GM06990 (cell line): ENCODE measurements around the gene FAM124A.

ENCODE experiments used
- DNase-seq: peaks from one replicate; pipeline ENCODE4 v3.0.0-alpha.2; 2011; ENCODE audit not compliant: insufficient read length; ENCODE audit errors: extremely low read depth
- H3K27me3 ChIP-seq: replicated peaks from 2 replicates; pipeline ENCODE4 v1.6.0; 2011; ENCODE audit warnings: low read length; ENCODE audit not compliant: control insufficient read depth, insufficient read depth
- H3K36me3 ChIP-seq: 2 replicates; pipeline ENCODE4 v1.5.1; 2011; ENCODE audit warnings: low read length; ENCODE audit not compliant: control insufficient read depth, insufficient read depth
- H3K4me3 ChIP-seq: replicated peaks from 2 replicates; pipeline ENCODE4 v1.5.1; 2011; ENCODE audit warnings: low read depth, mild to moderate bottlenecking, control low read depth, low read length
- TF ChIP-seq, protein P1 (sequence below): IDR thresholded peaks from 2 replicates; pipeline ENCODE4 v1.5.1; 2011; ENCODE audit warnings: low read length, control low read depth, mild to moderate bottlenecking, inconsistent platforms; ENCODE audit not compliant: insufficient read depth, poor library complexity, severe bottlenecking

FAM124A gene

DNA sequence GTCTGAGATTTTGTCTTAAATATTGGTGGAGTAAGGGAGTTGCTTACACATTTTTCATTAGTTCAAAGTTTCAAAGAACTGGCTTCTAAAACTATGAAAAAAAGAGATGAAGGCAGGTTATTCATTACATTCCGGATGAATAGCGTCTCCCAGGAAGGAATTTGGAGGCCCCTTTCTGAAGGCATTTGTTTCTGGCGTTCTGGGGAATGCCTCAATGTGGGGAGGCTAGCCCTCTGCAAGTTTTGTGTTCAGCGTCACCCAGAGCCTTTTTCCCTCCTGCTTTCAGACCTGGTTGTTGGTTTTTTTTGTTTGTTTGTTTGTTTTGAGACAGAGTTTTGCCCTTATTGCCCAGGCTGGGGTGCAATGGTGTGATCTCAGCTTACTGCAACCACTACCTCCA lies 21.0 kb downstream of the FAM124A start:
- no peak for DNase-seq
- TF ChIP-seq, protein P1, sequence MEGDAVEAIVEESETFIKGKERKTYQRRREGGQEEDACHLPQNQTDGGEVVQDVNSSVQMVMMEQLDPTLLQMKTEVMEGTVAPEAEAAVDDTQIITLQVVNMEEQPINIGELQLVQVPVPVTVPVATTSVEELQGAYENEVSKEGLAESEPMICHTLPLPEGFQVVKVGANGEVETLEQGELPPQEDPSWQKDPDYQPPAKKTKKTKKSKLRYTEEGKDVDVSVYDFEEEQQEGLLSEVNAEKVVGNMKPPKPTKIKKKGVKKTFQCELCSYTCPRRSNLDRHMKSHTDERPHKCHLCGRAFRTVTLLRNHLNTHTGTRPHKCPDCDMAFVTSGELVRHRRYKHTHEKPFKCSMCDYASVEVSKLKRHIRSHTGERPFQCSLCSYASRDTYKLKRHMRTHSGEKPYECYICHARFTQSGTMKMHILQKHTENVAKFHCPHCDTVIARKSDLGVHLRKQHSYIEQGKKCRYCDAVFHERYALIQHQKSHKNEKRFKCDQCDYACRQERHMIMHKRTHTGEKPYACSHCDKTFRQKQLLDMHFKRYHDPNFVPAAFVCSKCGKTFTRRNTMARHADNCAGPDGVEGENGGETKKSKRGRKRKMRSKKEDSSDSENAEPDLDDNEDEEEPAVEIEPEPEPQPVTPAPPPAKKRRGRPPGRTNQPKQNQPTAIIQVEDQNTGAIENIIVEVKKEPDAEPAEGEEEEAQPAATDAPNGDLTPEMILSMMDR: no peak
- H3K36me3 ChIP-seq: no peaks in the 10 kb centered on the region
- no peak overlapping the region for H3K4me3 ChIP-seq
- peaks cover 2% of the 10 kb centered on the region; the same call in 1 of the 2 replicates for H3K27me3 ChIP-seq

DNA sequence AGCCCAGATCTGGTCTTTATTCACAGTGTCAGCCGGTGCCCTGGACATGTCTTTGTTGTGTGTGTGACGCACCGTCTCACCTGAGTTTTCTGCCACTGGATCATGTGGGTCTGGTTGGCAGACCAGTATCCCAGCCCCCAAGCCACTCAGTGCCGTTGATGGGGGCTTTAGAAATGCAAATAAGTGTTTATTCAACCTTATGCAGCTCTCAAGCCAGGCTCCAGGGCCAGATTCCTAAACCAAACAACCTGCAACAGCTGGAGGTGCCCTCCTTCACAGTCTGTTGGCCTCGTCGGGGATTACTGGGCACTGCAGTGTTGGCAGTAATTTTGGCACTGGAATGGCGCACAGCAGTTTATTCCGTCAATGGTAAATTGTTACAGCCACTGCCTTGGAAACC lies 21.6 kb downstream of the FAM124A start:
- Histone ChIP-seq H3K27me3 (peaks cover 2% of the 10 kb centered on the region; the same call in 1 of the 2 replicates), H3K36me3 (no peaks in the 10 kb centered on the region), H3K4me3 (no peak overlapping the region)
- no peak for DNase-seq
- TF ChIP-seq, protein P1: no peak

DNA sequence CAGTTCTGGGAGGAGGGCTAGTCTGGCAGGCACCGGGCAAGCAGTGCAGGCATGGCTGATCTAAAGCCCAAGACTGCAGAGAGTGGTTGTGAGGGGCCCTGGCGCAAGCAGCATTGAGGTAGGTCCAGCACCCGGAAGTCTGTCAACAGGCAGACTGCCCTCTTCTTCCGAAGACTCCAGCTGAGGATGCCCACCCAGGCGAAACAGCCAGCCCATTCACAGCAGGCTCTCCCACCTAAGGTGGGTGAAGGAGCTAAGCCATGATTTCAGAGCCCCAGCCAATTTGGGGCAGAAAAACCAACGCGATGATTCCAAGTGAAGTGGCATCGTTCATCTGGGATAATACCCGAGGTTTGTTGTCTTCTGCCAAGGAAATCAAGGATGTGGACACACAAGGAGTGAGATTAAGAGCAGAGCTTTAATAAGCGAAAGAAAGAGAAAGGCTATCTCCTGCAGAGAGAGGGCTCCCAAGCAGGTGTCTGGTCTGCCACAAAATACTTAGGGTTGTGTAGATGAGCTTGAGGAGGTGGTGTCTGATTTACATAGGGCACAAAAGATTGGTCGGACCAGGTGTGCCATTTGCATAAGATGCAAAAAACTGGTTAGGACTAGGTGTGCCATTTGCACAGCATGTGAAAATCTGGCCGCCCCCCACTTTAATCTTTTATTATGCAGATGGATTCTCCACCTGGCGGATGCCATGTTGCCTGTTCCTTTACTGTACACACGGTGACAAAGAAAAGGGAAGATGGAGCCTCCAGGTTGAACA lies 22.6 kb downstream of the FAM124A start:
- H3K36me3 ChIP-seq: no peaks in the 10 kb centered on the region
- TF ChIP-seq, protein P1: no peak
- no peak overlapping the region for H3K4me3 ChIP-seq
- peaks cover 2% of the 10 kb centered on the region; the same call in 1 of the 2 replicates for H3K27me3 ChIP-seq
- DNase-seq: no peak

DNA sequence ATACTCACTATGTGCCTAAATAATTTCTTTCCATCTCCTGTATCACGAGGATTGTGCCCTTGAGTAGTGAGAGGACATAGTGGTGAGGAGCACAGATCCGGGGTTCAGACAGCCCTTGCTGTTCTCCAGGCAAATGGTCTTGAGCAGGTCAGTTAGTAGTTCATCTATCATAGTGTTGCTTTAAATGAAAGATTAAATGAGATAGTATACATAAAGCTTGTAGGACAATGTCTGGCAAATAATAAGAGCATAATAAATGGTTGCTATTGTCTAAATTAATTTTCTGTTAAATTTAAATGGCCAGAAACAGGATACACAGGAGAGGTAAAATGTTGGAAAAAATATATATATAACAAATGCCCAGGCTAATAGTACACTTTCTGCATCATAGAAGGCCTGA lies 23.4 kb downstream of the FAM124A start:
- no peak overlapping the region for H3K4me3 ChIP-seq
- H3K36me3 ChIP-seq: no peaks in the 10 kb centered on the region
- H3K27me3 ChIP-seq: peaks cover 2% of the 10 kb centered on the region; the same call in 1 of the 2 replicates
- TF ChIP-seq, protein P1: no peak
- no peak for DNase-seq

DNA sequence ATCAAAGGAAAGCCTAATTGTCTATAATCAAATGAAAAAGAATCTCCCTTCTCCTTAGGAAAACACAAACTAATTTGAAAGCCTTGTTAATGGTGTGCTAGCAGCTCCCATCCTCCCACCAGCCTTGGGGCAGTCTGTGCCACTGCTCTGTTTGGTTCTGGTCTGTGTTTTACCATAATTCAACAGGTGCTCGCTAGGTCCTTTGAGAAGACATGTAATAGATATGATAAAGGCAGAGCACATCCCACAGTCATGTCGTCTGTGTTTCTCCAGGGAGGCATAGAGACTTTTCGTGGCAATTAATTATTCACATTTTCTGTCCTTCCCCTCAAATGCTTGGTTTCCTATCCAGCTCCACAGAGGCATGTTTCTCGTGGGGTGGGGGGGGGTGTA lies 23.8 kb downstream of the FAM124A start:
- H3K36me3 ChIP-seq: no peaks in the 10 kb centered on the region
- TF ChIP-seq, protein P1: no peak
- peaks cover 2% of the 10 kb centered on the region; the same call in 1 of the 2 replicates for H3K27me3 ChIP-seq
- DNase-seq: no peak
- H3K4me3 ChIP-seq: no peak overlapping the region
